ENCODE data around the gene SLC16A2.
"Not testable (repeated sequence)": the region's sequence is repeated elsewhere in the genome, so short reads cannot be mapped to it uniquely, and the experiment has no call there.

Gene SLC16A2

DNA sequence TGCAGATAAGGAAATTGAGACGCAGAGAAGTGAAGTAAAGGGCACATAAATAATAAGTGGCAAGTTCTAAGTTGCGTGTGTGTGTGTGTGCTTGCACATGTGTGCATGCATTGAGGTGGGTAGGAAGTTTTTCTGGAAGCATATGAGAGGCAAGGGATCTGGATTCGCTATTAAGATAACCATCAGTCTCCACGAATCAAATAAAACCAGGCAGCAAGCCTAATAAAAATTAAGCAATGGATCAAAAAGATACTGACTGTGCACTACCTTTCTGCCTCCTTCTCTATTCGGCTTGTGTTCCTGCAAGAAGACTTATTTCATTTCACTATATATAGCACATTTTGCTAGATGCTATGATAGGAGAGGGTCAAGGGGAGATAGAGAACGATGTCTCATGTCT is 23.8 kb downstream of the SLC16A2 start:
- no peak for DNase-seq (ENCODE audit: low read depth in 1 of 2, low spot score in 1 of 2)

DNA sequence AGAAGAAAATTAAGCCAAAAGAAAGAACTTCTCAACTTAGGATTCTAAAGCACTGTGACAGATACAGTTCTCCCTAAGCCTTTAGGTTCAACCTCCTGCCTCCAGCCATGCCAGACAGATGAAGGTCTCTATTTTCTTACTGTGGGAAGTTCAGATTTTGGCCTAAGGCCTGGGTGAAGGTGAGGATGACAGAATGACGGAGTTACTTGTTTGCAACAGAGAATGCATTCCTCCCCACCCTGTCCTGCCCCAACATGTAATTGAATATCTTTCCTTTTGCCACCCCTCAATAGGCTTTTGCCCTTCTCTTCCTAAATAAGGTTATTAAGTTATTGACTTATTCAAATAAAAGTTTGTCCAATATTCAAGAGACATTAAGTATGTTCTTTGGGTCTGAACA is 25.6 kb downstream of the SLC16A2 start:
- no peak for DNase-seq (ENCODE audit: low read depth in 1 of 2, low spot score in 1 of 2)

DNA sequence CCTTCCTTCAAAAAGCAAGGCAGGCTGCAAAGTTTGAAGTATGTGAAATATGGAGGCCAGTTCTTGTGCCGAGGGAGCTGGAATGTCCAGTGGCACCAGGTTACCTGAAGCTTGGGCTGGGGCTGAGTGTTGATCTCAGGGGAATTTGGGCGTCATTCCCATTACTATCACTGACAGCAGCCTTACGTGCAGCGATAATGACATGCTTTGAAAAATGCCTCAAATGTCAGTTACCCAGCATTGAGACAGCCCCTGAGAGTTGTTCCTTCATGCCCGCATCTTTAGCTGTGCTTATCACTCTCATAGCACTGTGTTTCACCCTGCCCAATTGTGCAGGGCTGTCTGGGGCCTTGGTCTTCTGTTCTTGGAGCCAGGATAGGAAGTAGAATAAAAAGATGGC is 27.4 kb downstream of the SLC16A2 start:
- no peak for DNase-seq (ENCODE audit: low read depth in 1 of 2, low spot score in 1 of 2)

DNA sequence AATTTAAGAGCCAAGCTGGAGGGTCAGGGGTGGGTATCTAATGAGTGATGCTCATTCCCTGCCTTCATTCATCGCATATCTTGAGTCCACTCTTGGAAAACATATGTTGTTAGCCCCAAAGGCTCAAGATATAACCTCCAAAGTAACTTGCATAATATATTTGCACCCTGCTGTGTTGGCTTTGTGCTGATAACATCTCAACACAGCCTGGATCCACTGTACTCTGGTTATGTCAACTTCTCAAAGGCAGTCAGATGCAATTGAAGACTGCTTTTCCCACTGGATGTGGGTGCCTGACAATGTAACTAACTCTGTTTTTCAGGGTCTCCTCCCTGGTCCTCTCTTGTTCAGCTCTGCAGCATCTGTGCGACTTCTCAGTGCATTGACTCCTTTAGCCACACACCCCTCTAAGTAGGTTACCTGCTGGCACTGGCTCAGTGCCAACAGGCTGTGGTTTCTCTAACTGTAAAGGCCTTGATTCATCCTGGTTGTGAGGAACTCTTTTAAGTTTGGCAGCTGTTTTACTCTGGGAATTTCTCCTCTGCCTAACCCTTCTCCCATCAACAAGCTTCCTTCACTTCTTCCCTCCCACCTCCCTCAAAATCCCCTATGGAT is 28.1 kb downstream of the SLC16A2 start:
- peak in 1 of 2 donors; percentile 2 for DNase-seq (ENCODE audit: low read depth in 1 of 2, low spot score in 1 of 2)

DNA sequence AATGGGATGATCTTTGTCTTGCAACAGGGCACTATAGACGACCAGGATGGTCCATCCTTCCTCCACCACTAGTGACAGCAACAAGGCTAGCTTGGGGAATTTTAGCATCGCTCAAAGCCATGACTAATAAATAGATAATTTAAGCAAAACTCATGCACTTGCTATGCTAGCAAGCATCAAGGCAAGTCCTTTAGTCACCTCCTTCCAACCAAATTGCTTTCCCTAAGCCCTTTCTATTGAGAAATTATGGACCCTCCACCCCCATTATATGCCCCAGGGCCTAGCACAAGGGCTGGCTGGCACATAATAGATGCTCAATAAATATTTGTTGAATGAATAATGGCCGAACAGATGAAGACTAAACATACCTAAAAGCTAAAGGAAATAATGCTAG is 28.6 kb downstream of the SLC16A2 start:
- DNase-seq (ENCODE audit: low read depth in 1 of 2, low spot score in 1 of 2): no peak

DNA sequence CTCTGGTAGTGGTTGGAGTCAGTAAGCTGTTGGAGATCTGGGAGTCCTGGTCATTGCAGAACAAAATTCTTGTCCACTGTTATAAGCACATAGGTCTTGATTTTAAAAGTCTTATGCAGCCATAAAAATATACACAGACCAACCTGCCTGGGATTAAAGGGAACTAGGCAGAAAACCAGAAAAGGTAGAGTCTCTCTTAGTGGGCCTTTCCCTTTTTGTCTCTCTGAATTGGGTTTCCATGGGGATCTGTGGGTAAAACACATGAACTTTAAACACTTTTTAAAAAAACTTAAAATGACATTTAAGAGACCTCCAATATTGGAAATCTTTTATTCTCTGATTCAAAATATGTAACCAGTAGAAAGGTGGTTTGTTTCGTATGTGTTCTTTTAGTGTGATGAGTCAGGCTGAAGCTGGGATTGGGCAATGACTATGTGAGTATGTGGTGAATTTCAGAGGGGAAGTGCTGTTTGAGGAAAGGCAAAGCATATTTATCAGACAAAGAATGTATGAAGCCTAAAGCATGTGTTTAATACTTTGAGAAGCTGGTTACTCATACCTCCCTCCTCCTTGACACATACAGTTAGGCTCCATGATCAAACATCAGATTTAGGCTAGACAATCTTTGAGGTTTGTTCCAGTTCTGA is 29.6 kb downstream of the SLC16A2 start:
- no peak for DNase-seq (ENCODE audit: low read depth in 1 of 2, low spot score in 1 of 2)

DNA sequence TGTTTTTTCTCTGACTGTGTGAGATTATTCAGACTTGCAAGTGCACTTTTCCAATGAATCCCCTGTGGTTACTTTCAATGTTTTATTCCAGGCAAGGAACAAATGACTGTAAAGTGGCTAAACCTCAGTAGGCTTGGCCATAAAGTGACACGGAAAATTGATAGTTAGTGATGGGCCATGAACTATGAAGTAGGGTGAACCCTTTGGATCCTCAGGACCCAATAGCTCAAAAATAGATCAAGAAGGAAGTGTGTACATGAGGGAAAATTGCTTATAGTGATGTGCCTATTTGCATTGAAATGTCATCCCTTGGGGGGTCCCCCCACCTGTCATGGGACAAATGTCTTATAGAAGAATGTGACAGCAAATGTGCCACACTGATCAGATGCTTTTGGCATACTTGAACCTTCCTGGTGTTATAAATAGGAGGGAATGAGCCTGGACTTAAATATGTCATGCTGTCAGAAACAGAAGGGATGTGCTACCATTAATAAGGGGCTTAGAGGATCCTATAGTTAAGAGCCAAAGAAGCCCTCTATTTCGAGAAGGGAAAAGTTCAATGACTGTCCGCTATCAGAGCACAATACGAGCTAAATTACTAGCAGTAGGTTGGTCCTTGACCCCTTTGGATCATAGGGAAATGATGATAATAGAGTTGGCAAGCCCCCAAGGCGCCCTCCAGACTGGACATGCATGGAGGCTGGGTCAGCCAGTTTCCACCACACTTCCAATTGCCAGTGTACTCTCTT is 30.3 kb downstream of the SLC16A2 start:
- no peak for DNase-seq (ENCODE audit: low read depth in 1 of 2, low spot score in 1 of 2)

DNA sequence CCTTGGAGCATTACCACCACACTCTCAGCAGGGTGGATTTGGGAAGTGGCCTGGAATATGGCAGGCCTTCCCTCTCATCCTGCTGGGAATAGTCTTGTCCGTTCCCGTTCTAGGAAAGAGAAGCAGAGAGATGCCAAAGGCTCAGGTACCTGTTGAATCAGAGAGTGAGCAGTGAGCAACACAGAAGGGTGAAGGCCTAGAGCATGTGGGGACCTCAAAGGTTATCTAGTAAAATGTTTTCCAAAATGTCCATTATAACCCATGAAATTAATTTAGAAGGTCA is 30.8 kb downstream of the SLC16A2 start:
- DNase-seq (ENCODE audit: low read depth in 1 of 2, low spot score in 1 of 2): no peak

DNA sequence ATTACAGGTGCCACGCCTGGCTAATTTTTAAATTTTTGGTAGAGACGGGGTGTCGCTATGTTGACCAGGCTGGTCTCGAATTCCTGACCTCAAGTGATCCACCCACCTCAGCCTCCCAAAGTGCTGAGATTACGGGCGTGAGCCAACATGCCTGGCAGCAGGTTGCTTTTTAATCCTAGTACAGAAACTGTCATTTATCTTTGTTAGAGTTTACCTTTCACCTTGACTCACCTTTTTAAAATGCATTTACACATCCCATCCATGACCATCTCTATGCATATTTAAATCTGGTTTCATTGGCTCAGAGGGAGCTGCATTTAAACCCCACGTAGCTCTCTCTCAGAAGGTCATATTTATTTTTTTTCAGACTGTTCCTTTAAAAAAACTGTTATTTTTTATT is 31.9 kb downstream of the SLC16A2 start:
- no peak for DNase-seq (ENCODE audit: low read depth in 1 of 2, low spot score in 1 of 2)

DNA sequence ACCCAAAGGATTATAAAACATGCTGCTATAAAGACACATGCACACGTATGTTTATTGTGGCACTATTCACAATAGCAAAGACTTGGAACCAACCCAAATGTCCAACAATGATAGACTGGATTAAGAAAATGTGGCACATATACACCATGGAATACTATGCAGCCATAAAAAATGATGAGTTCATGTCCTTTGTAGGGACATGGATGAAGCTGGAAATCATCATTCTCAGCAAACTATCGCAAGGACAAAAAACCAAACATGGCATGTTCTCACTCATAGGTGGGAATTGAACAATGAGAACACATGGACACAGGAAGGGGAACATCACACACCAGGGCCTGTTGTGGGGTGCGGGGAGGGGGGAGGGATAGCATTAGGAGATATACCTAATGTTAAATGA is 32.9 kb downstream of the SLC16A2 start:
- not testable (repeated sequence) for DNase-seq (ENCODE audit: low read depth in 1 of 2, low spot score in 1 of 2)

DNA sequence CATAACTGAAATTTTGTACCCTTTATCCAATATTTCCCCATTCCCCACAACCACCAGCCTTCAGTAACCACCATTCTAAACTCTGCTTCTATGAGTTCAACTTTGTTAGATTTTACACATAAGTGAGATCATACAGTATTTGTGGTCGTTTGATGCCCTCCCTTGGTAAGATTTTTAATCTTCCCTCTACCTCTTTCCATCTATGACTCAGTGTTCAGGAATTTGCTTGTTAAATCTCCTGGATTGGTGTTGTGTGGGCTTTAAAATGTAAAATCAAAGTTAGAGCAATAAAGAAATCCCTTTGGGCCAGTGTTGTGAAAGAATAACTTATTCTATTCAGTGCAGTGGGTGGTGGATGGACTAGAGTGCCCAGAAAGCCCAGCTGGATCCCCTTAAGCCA is 37.4 kb downstream of the SLC16A2 start:
- no peak for DNase-seq (ENCODE audit: low read depth in 1 of 2, low spot score in 1 of 2)

DNA sequence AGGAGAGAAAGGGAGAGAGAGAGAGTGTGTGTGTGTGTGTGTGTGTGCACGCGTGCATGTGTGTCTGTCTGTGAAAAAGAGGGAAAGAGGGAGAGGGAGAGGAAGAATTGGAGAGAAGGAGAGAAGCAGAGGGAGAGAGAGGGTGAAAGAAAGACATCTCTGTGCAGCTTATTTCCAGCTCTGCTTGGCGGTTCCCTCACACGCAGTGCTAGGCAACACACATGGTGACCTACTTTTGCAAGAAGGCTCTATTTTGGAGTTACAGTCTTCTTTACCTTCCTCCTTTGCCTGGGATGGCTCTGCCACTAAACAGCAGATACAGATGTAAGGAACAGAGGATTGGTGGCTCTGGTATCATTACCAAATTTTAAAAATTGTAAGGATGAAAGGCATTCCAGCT is 40.1 kb downstream of the SLC16A2 start:
- DNase-seq (ENCODE audit: low read depth in 1 of 2, low spot score in 1 of 2): no peak

DNA sequence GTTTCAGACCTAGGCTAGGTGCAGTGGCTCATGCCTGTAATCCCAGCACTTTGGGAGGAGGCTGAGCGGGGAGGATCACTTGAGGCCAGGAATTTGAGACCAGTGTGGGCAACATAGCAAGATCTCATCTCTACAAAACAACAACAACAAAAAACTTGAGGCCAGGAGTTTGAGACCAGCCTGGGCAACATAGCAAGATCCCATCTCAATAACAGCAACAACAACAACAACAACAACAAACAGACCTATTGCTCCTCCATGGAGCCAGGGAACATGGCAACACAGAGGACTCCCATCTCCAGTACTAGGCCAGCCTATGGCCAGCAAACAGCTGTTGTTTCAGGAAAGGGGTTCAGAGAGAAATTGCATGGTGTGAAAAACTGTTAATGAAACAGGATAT is 43.4 kb downstream of the SLC16A2 start:
- DNase-seq (ENCODE audit: low read depth in 1 of 2, low spot score in 1 of 2): no peak

DNA sequence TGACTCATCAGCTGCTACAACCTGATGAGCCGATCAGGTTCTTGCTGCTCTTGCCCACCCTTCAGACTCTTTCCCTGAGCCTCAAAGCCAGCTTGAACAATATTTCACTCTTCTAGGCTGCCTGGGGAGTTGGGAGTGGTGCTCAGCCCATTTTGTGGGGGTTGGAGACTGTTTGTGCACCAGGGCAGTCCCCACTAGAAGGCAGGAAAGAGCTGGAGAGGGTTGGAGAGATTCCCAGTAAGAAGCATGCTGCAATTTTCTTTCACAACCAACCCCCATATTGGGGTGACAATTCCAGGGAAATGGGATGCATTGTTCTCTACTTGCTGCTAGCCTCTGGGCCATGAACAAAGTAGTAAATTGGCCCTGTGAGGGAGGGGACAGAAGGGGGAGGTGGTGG is 44.1 kb downstream of the SLC16A2 start:
- no peak for DNase-seq (ENCODE audit: low read depth in 1 of 2, low spot score in 1 of 2)

DNA sequence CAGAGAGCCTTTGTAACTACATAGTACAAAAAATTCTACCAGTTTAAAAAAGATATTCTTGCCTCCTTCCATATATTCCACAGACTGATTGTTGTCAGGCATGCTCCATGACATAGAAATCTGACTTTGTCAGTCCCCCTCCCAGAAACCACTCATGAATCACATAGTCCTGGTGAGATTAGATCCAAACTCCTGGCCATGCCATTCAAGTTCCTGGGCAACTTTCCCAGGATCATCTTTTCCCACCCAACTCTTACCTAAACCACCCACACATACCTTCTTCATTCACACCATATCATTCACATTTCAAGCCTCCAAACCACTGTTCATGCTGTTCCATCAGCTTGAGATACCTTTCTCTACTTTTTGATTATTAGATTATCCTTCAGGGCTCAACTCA is 46.4 kb downstream of the SLC16A2 start:
- no peak for DNase-seq (ENCODE audit: low read depth in 1 of 2, low spot score in 1 of 2)

DNA sequence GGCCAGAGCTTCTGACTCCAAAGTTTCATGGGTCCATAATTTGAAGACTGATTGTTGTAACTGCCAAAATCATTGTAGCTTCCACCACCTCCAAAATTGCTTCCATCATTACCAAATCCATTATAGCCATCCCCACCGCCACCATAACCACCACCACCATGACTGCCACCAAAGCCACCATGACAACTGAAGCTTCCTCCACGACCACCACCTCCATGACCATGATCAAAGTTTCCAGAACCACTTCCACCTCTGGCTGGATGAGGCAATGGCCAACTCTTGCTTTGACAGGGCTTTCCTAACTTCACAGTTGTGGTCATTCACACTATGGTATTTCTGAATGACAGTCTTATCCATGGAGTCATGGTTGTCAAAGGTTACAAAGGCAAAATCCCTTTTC is 51.8 kb downstream of the SLC16A2 start:
- DNase-seq (ENCODE audit: low read depth in 1 of 2, low spot score in 1 of 2): not testable (repeated sequence)

DNA sequence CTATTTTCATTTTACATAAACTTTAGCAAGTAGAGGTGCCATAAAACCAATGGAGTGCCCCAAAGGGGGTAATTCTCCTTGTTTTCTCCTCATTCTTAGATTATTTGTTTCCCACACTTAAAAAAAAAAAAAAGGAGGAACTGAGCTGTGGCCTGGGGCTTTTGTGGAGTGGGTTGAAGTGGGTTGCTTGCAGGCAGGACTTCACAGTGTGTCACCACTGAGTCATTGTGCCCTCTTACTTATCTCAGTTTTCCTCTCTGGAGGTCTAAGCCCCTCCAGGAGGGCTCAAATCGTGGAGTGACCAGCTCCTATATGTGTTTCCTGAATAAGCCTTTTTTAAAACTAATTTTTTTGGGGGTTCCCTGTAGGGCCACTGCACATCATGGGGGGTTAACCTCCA is 69.0 kb downstream of the SLC16A2 start:
- no peak for DNase-seq (ENCODE audit: low read depth in 1 of 2, low spot score in 1 of 2)

DNA sequence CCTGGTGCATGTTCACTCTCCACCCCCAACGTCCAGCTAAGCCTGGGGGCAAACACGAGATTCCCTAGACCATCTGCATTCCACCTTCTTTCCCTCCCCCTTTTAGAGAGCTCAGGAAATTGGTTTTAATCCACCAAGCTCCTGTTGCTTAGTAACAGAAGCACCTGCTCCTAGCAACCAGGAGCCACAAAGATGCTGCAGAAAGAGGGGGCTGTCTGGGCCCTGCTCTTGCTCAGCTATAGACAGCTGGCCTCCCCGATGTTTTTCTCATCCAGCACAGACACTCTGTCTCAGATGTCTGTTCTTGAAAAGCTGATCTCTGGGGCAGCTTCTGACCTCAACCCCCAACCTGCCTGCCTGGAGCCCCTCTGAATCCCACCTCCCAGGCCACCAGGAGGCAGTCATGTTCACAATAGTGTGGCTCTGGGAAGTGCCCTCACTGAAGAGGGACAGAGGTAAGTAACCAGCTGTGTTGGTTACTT is 71.5 kb downstream of the SLC16A2 start:
- DNase-seq (ENCODE audit: low read depth in 1 of 2, low spot score in 1 of 2): no peak

DNA sequence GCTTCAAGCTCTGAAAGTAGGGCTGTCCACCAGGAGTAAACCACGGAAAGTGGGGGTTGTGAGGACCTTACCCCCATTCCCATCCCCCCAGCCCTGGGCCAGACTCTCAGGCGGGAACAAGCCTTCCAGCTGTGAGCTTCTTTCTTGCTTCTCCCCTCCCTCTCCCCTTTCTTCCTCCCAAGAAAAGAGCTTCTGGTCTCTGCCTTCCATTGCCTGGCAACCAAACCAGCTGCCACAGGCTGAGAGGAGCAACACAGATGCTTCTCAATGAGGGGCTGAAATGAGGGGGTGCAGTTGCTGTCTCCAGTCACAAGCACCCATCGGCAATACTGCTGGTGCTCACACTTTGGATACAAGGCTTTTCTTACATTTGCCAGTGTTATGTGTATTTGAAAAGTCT is 72.5 kb downstream of the SLC16A2 start:
- no peak for DNase-seq (ENCODE audit: low read depth in 1 of 2, low spot score in 1 of 2)

DNA sequence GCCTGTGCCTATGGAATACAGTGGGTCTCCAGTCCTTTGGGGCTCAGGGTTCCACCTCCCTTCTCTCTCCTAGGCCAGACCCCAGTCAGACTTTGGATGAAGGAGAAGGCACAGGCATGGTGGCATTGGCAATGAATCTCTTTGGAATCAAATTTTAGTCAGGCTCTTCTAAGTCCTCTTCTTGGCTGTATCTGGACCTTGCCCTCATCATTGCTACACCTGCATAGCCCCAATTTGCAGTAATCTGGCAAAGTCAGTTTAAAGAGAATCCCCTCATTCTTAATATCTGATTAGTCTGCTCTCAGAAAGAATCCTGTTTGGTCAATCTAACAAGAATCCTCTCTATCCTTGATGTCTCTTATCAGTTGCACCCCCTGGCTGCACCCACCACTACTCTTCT is 77.6 kb downstream of the SLC16A2 start:
- no peak for DNase-seq (ENCODE audit: low read depth in 1 of 2, low spot score in 1 of 2)

DNA sequence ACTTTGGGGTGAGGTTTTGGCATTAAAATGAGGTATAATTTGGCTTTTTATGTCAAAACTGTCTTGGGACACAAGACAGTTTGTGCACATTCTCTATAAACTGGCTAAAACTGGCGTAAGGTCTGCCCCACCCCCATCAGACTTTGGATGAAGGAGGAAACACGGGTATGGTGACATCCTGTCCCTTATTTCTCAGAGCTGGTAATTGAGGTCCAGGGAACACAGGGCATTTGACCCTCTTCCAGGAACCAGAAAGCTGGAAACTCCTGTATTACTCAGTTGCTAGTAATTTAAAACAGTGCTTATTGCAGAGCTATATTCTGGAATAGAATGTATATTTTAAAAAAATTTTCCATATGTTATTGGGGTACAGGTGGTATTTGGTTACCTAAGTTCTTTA is 78.8 kb downstream of the SLC16A2 start:
- DNase-seq (ENCODE audit: low read depth in 1 of 2, low spot score in 1 of 2): no peak

DNA sequence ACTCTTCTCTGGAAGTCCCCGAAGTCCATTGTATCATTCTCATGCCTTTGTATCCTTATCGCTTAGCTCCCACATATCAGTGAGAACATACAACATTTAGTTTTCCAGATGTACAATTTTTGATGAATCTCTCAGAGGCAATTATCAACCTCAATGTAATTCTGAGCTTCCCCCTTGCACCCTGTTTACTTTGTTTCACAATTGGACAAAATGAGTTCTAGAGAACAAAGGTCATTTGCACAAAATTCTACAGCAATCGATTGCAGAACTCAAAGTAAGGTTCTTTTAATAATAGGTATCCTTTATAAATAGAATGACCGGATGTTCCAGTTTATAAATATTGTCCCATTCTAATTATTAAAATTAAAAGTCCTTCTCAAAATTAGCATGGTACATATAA is 79.3 kb downstream of the SLC16A2 start:
- DNase-seq (ENCODE audit: low read depth in 1 of 2, low spot score in 1 of 2): no peak

DNA sequence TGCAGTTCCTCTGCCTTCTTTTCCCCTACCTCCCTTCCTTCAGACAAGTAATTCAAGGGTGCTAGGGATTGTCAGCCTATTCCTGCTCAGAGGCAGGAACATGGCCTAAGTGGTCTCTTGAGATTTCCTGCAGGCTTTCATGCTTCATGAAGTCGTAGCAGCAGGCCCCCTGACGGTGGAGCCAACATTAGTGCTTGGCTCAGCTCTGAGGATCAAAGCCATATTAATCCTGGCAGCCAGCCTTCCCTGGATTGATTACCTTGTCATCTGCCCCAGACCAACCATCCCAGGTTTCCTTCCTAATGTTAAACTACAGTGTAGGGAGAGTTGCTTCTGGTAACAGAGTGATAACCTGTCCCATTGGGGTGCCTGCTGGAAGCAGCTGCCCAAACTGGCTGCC is 84.1 kb downstream of the SLC16A2 start:
- DNase-seq (ENCODE audit: low read depth in 1 of 2, low spot score in 1 of 2): no peak

Data from activated CD4-positive, alpha-beta T cell treated with anti-CD3 and anti-CD28 coated beads, Interleukin-2, amount 50 U/mL, for 24 hours (primary cell).